Esophagus muscularis mucosa (tissue), 4 donors: ENCODE results near the gene MRGPRF. TPM values are rescaled to one million over a fixed set of nuclear protein-coding genes. Genes with fewer than 3 reads are reported as not detected.

ENCODE experiments used
- DNase-seq: peaks from one replicate; pipeline ENCODE4 v3.0.0-alpha.2; 2017; ENCODE audit errors: extremely low spot score
- H3K27ac ChIP-seq, 4 donors: fragments of 200-600 bp; sonication (generic); replicated peaks in 1 of 4; 1 replicate in 3 of 4; 2 replicates in 1 of 4; pipeline ENCODE4 v1.5.1; 2016 to 2019; ENCODE audit warnings: mild to moderate bottlenecking in 1 of 4
- H3K27me3 ChIP-seq, 4 donors: fragments of 200-600 bp; sonication (generic); one replicate each; pipeline versions ENCODE4 v1.5.1 to v1.6.0; 2016 to 2019
- H3K36me3 ChIP-seq, 4 donors: fragments of 200-600 bp; sonication (generic); one replicate each; pipeline ENCODE4 v1.5.1; 2016 to 2019
- H3K4me1 ChIP-seq, 4 donors: fragments of 200-600 bp; sonication (generic); one replicate each; pipeline ENCODE4 v1.5.1; 2016 to 2019
- H3K4me3 ChIP-seq, 4 donors: fragments of 200-600 bp; sonication (generic); 1 replicate in 2 of 4; 2 replicates in 2 of 4; pipeline ENCODE4 v1.5.1; 2016 to 2019; ENCODE audit warnings: mild to moderate bottlenecking in 4 of 4, moderate library complexity in 1 of 4
- H3K9me3 ChIP-seq, 4 donors: fragments of 200-600 bp; sonication (generic); 1 replicate in 3 of 4; 2 replicates in 1 of 4; pipeline ENCODE4 v1.5.1; 2016 to 2019
- EP300 ChIP-seq: sonication (generic); formaldehyde crosslinking; IDR thresholded peaks from one replicate; pipeline ENCODE4 v1.6.1; 2017; ENCODE audit warnings: antibody characterized with exemption
- POLR2A ChIP-seq: fragments of 450-650 bp; IDR thresholded peaks from one replicate; pipeline ENCODE4 v1.6.1; 2017; ENCODE audit warnings: antibody characterized with exemption, moderate library complexity, mild to moderate bottlenecking, low read depth
- POLR2AphosphoS5 ChIP-seq, 2 donors: sonication (generic); formaldehyde crosslinking; IDR thresholded peaks; one replicate each; pipeline ENCODE4 v1.6.1; 2017; ENCODE audit warnings: antibody characterized with exemption in 2 of 2
- WGBS: methylation state at CpG from one replicate; pipeline ENCODE4 v1.1.5; 2018; 5-methylcytosine and 5-hydroxymethylcytosine counted together
- intact Hi-C: fragments of 100-400 bp; cut with DNase I; formaldehyde crosslinking; loops from one replicate; pipeline ENCODE4 v1.15.1; 2023
- total RNA-seq, 4 donors: library from RNA; depleted of rRNA; stranded (reverse); fragments of >200 nt; gene quantifications; one replicate each; pipeline versions ENCODE4 v1.1.0 to v1.2.1, GENCODE V29; 2016
- TF ChIP-seq, protein P1 (sequence below), 3 experiments: fragments of 200-600 bp in 2 of 3; fragments of 450-650 bp in 1 of 3; sonication (generic) in 2 of 3; IDR thresholded peaks; one replicate each; pipeline ENCODE4 v1.5.1; 2017 to 2019; ENCODE audit warnings: antibody characterized with exemption in 3 of 3, mild to moderate bottlenecking in 2 of 3, moderate library complexity in 1 of 3

The MRGPRF gene
- total RNA-seq, 4 donors from 2014 or later = 77.9 to 206 (median 126) TPM

DNA sequence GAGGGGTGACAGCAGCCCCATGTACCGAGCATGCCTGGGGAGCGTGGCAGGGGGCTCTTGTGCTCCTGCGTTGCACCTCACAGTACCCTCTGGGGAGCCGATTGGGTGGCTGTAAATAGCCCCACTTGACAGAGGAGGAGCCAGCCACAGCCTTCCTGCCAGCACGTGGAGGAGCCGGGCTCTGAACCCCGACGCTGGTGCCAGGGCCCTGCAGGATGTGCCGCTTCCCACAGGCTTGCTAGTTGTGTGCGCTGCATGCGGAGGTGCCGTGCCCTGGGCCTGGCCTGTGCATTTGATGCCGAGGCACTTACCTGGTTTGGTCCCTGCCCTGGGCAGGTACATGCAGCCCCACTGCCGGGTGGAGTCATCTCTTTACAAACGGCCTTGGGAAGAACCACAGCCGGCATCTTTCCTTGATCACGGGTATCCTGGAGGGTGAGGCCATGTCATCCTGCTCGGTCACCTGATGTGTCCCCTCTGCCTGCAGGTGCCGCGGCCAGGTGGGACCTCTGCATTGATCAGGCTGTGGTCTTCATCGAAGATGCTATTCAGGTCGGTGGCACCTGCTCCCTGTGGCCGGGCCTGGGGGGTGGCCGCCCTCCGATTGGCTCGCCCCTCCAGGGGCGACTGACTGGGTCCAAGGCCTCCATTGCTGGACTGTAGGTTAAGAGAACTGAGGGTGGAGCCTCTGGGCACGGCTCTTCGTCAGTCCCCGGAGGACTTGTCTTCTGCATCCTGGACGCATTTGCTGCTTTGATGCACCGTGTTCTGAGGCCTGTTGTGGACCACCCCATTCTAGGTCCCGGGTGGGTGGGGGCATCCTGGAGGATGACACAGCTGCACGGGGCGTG, 40.7 kb upstream of the MRGPRF start:
- H3K27me3 ChIP-seq = no peaks in the 10 kb centered on the region
- no peak for TF ChIP-seq POLR2AphosphoS5 (IDR thresholded peaks at IDR 0.05)
- TF ChIP-seq POLR2A = no peak
- TF ChIP-seq EP300 = no peak
- TF ChIP-seq, protein P1, sequence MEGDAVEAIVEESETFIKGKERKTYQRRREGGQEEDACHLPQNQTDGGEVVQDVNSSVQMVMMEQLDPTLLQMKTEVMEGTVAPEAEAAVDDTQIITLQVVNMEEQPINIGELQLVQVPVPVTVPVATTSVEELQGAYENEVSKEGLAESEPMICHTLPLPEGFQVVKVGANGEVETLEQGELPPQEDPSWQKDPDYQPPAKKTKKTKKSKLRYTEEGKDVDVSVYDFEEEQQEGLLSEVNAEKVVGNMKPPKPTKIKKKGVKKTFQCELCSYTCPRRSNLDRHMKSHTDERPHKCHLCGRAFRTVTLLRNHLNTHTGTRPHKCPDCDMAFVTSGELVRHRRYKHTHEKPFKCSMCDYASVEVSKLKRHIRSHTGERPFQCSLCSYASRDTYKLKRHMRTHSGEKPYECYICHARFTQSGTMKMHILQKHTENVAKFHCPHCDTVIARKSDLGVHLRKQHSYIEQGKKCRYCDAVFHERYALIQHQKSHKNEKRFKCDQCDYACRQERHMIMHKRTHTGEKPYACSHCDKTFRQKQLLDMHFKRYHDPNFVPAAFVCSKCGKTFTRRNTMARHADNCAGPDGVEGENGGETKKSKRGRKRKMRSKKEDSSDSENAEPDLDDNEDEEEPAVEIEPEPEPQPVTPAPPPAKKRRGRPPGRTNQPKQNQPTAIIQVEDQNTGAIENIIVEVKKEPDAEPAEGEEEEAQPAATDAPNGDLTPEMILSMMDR (IDR thresholded peaks at IDR 0.05) = no peak
- intact Hi-C loops = no loop called here
- peak overlapping the region; percentile 98 to 100 (median 98) for H3K27ac ChIP-seq
- peaks cover 23 to 51% (median 37%) of the 10 kb centered on the region in 4 donors for H3K36me3 ChIP-seq
- no peak for DNase-seq
- peak overlapping the region in 2 of 4 donors; percentile 82 to 93 for H3K4me3 ChIP-seq
- H3K9me3 ChIP-seq = no peaks in the 10 kb centered on the region
- 72% methylated on average over 20 of the region's 35 CpGs for WGBS
- H3K4me1 ChIP-seq = peaks cover 55 to 95% (median 79%) of the 10 kb centered on the region in 4 donors

DNA sequence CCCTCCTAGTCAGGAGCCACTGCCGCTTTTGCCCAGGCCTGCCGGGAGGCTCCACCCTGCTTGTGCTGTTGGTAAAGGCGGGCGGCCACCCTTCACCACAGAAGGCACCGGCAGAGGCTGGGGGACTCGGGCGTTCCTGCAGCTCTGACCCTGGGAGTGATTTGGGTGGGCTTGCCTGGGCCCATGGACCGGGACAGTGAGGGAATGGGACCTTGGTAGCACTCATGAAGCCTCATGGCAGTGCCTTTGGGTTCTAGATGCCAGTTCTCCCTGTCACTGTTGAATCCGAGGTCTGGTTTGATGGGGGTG, 40.1 kb upstream of the MRGPRF start:
- H3K36me3 ChIP-seq = peaks cover 18 to 44% (median 30%) of the 10 kb centered on the region in 4 donors
- H3K9me3 ChIP-seq = no peaks in the 10 kb centered on the region
- no peak for DNase-seq
- 94% methylated on average over 5 of the region's 9 CpGs for WGBS
- no peaks in the 10 kb centered on the region for H3K27me3 ChIP-seq
- peak overlapping the region; percentile 82 to 99 (median 88) for H3K4me3 ChIP-seq
- intact Hi-C loops = no loop called here
- peaks cover 58 to 93% (median 81%) of the 10 kb centered on the region in 4 donors for H3K4me1 ChIP-seq
- TF ChIP-seq POLR2A = no peak
- peak overlapping the region; percentile 98 to 100 (median 98) for H3K27ac ChIP-seq

DNA sequence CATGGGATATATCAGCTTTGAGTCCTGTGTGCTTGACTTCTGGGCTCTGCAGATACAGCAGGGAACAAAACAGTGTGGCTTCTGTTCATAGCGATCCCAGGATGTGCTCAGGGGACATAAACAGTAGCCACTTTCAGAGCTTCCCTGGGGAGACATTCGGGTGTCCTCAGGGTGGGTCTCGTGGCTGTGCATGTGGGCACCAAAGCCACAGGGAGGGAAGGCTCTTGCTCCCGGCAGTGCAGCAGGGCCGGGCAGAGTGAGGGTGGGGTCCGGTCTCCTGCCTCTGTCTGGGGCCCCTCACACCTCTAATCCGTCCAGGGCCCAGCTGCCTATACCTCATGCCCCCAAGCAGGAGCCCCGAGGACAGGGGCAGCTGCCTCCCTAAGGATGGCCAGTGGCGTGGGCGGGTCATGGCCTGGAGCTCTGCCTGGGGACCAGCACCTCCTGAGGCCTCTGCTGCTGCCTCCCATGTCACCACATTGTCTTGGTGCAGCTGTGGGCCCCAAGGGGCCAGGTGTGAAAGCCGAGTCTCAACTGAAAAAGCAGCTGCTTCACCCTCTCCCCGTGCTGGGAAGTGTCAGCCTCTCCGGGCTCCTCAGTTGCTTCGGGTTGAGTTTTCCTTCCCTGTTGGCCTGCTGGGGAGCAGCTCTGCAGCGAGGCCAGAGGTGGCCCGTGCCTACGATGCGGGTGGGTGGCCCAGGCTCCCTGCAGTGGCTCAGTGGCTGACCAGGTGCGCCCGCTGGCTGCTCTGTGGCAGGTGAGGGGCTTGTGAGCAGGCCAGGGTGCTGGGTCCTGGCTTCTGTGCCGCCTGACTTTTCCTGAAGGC, 39.5 kb upstream of the MRGPRF start:
- no peak for DNase-seq
- TF ChIP-seq, protein P1 (IDR thresholded peaks at IDR 0.05) = no peak
- TF ChIP-seq EP300 (no peak), POLR2A (no peak), POLR2AphosphoS5 (IDR thresholded peaks at IDR 0.05) (no peak)
- 45% methylated on average over 2 of the region's 21 CpGs for WGBS
- H3K9me3 ChIP-seq = no peaks in the 10 kb centered on the region
- no peaks in the 10 kb centered on the region for H3K27me3 ChIP-seq
- H3K4me3 ChIP-seq = peak overlapping the region; percentile 82 to 99 (median 88)
- peaks cover 61 to 93% (median 84%) of the 10 kb centered on the region in 4 donors for H3K4me1 ChIP-seq
- peaks cover 14 to 39% (median 24%) of the 10 kb centered on the region in 4 donors for H3K36me3 ChIP-seq
- intact Hi-C loops = no loop called here
- peak overlapping the region; percentile 98 to 100 (median 98) for H3K27ac ChIP-seq

DNA sequence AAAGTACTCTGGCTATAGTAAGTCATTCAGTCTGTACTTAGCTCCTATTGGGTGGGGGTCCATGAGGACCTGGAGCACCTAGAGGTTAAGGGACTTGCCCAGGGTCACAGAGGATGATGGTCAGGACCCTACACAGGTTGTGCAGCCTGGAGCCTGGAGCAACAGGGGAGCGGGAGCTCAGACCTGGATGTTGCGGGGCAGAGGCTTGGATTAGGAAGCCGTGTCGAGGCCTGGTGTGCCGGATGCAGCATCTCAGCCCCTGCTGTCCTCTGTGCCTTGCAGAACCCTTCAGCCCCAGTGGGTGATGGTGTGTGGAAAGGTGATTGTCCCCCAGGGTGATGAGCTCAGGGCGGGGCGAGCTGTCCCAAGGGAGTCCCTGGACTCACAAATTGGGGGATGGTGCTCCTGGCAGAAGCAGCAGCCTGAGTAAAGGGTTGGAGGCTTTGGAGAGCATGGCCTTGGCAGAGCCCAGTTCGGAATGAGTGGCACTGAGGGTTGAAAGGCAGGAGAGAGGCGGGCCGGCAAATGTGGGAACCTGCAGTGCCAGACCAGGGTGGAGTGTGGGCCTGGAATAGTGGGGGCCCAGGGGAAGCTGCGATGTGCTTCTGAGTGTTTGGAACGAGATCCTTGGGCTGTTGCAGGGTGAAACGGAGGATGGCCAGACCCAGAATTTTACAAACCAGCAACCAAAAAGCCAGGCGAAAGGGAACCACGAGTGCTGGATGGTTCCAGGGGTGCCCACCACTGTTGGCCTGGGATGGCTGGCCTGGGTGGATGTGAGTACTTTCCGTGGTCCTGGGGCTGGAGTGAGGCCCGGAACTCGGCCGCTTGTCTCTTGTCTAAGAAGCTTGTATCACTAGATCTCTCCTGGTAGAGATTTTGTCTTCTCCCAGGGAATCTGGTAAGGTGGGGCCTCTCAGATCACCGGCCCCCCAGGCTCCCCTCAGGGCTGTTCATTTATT, 38.6 kb upstream of the MRGPRF start:
- TF ChIP-seq EP300 = no peak
- Histone ChIP-seq H3K27me3 (no peaks in the 10 kb centered on the region), H3K36me3 (peaks cover 10 to 32% (median 18%) of the 10 kb centered on the region in 4 donors), H3K4me1 (peaks cover 61 to 84% (median 80%) of the 10 kb centered on the region in 4 donors), H3K4me3 (peak overlapping the region; percentile 82 to 99 (median 88)), H3K27ac (peak overlapping the region; percentile 98 to 100 (median 98)), H3K9me3 (no peaks in the 10 kb centered on the region)
- intact Hi-C loops = no loop called here
- 59% methylated on average over 12 of the region's 20 CpGs for WGBS
- DNase-seq = no peak
